Measurements from ENCODE around the gene MRAS.

The MRAS gene

DNA sequence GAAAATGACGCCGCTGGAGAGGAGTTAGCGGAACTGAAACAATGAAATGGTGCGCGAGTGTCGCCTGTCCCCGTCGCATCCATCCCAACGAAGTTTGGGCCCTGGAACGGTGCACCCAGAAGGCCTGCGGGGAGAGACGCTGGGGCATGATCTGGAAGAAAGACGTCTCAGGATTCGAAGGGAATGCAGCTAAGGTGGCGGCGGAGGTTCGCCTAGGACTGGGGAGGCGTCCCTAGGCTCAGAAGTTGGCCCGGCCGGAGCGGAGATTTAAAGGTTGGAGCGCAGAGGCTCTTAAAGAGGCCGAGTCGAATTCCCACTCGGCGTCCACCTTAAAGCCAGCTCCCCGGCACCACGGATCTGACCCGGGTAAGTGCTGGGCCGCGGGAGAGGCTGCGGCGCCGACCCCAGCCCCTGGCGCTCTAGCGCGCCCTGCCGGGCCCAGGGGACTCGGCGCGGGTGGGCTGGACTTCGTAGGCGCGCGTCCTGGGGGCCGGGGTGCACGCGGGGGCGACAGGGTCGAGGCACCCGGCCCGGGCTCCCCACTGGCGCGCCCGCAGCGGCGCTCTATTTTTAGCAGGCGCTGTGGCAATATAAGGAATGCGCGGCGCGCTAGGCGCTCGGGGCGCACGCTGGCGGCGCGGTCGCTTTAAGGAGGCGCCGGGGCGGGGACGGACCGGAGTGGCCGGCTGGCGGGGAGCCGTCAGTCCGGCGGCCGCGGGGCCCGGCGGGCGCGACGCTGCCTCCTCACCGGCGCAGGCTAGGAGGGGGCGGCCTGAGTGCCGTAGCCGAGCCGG, at the start of gene MRAS:
Gene MRAS, plus strand, starts transcription at position 620 of the 794 bp plus-strand sequence. CDS start 24,305 bp downstream, outside the sequence.
- intact Hi-C loops (cut with micrococcal nuclease) = loop anchor here (1.0 to 2.0 kb wide), 3 partner anchors 19 to 63 kb away; no protein-coding TSS in a partner anchor
- H3K4me3 Mint-ChIP-seq = peak within 1 kb of the TSS; percentile 100
- peaks cover 28% of the 10 kb centered on the region for H3K36me3 Mint-ChIP-seq (ENCODE audit: low read depth)
- H3K27me3 Mint-ChIP-seq = peaks cover 7% of the 10 kb centered on the region
- no peaks in the 10 kb centered on the region for H3K9me3 Mint-ChIP-seq
- peaks cover 46% of the 10 kb centered on the region for H3K4me1 Mint-ChIP-seq (ENCODE audit: low read depth)
- H3K27ac Mint-ChIP-seq = peak within 1 kb of the TSS; percentile 99

DNA sequence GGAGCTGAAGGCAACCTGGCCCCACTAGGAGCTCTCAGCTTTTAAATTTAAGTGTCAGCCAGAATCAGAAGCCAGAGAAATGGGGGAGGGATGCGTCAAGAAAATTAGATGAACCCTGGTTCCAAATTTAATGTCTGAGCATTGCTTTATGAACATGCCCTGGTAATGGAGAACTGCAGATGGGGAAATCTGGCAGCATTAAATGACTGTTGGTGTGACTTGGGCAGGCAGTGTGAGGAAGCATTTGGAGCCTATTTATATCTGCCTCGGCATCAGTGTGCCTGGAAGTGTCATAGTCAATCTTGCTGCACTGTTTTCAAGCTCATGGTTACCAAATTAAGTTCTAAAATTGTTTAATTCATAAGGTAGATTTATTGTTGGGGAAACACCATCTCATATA, 47.7 kb upstream of the MRAS start:
- Mint-ChIP-seq H3K27ac (no peak overlapping the region), H3K9me3 (no peaks in the 10 kb centered on the region), H3K4me3 (no peak overlapping the region), H3K36me3 (ENCODE audit: low read depth) (peaks cover 38% of the 10 kb centered on the region), H3K27me3 (no peaks in the 10 kb centered on the region), H3K4me1 (ENCODE audit: low read depth) (peaks cover 6% of the 10 kb centered on the region)
- intact Hi-C loops (cut with micrococcal nuclease) = no loop called here

DNA sequence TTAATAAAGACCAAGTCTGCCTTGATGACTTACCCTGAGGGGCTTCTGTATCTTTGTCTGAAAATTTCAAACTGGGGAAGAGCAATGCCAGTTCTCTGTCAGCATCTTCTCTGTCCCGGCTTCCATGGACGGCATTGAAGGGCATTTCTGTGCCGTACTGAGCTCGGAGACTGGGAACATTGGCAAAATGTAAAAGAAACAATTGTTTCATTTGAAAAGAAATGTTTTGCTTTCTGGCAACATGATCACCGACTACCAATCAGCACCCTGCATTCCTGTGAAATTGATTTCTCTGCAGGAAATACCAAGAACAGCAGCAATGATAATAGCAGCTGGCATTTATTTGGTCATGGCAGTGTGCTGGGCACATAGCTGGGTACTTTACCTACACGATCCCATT, 44.9 kb upstream of the MRAS start:
- no peak overlapping the region for H3K4me3 Mint-ChIP-seq
- no peak overlapping the region for H3K27ac Mint-ChIP-seq
- H3K27me3 Mint-ChIP-seq = peaks cover 6% of the 10 kb centered on the region
- intact Hi-C loops (cut with micrococcal nuclease) = no loop called here
- peaks cover 20% of the 10 kb centered on the region for H3K9me3 Mint-ChIP-seq
- peaks cover 9% of the 10 kb centered on the region for H3K4me1 Mint-ChIP-seq (ENCODE audit: low read depth)
- peaks cover 14% of the 10 kb centered on the region for H3K36me3 Mint-ChIP-seq (ENCODE audit: low read depth)

DNA sequence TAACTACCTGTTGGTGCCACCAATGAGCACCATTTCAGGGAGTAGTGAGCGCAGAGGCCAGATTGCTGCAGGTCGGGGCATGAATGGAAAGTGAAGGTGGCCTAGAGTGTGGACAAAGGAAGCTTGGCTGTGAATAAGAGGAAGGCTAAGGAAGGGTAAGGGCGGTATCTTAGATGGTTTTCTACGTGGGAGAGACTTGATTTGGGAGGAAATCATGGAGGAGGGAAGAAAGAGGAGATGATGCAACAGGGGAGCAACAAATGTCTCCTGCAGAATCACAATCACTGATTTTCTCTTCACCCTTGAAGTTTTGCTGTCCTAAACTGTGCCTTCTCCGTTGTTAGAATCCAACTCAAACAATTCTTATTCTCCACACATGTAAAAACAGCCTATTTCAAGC, 40.5 kb upstream of the MRAS start:
- Mint-ChIP-seq H3K4me1 (ENCODE audit: low read depth) (peaks cover 9% of the 10 kb centered on the region), H3K9me3 (peaks cover 35% of the 10 kb centered on the region), H3K27me3 (peaks cover 27% of the 10 kb centered on the region), H3K27ac (no peak overlapping the region), H3K4me3 (no peak overlapping the region), H3K36me3 (ENCODE audit: low read depth) (no peaks in the 10 kb centered on the region)
- intact Hi-C loops (cut with micrococcal nuclease) = no loop called here

GRCh38 chr3:138308783-138309182, 39.6 kb upstream of the MRAS start:
- Mint-ChIP-seq H3K4me3 (no peak overlapping the region), H3K27me3 (peaks cover 32% of the 10 kb centered on the region), H3K9me3 (peaks cover 35% of the 10 kb centered on the region), H3K36me3 (ENCODE audit: low read depth) (no peaks in the 10 kb centered on the region), H3K4me1 (ENCODE audit: low read depth) (peaks cover 9% of the 10 kb centered on the region), H3K27ac (no peak overlapping the region)
- intact Hi-C loops (cut with micrococcal nuclease) = no loop called here

DNA sequence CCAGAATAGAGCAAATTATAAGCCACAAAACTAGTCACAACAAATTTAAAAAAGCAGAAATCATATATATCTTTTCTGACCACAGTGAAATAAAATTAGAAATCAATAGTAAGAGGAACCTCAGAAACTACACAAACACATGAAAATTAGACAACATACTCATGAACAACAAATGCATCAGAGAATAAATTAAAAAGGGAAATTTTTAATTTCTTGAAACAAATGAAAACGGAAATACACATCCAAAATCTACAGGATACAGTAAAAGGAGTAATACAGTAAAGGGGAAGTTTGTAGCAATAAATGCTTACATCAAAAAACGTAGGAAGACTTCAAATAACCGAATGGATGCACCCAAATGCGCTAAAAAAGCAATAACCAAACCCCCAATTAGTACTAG, 37.9 kb upstream of the MRAS start:
- Mint-ChIP-seq H3K27me3 (peaks cover 34% of the 10 kb centered on the region), H3K9me3 (peaks cover 35% of the 10 kb centered on the region), H3K36me3 (ENCODE audit: low read depth) (no peaks in the 10 kb centered on the region), H3K4me3 (no peak overlapping the region), H3K4me1 (ENCODE audit: low read depth) (peaks cover 4% of the 10 kb centered on the region), H3K27ac (no peak overlapping the region)
- intact Hi-C loops (cut with micrococcal nuclease) = no loop called here

GRCh38 chr3:138314751-138315150, 33.6 kb upstream of the MRAS start:
- H3K9me3 Mint-ChIP-seq = peaks cover 13% of the 10 kb centered on the region
- H3K36me3 Mint-ChIP-seq (ENCODE audit: low read depth) = no peaks in the 10 kb centered on the region
- H3K27me3 Mint-ChIP-seq = peaks cover 28% of the 10 kb centered on the region
- intact Hi-C loops (cut with micrococcal nuclease) = no loop called here
- no peak overlapping the region for H3K27ac Mint-ChIP-seq
- no peak overlapping the region for H3K4me3 Mint-ChIP-seq
- H3K4me1 Mint-ChIP-seq (ENCODE audit: low read depth) = no peaks in the 10 kb centered on the region

- no peaks in the 10 kb centered on the region for H3K36me3 Mint-ChIP-seq (ENCODE audit: low read depth)
- no peaks in the 10 kb centered on the region for H3K9me3 Mint-ChIP-seq
- H3K4me1 Mint-ChIP-seq (ENCODE audit: low read depth) = peaks cover 14% of the 10 kb centered on the region
- peaks cover 17% of the 10 kb centered on the region for H3K27me3 Mint-ChIP-seq
- no peak overlapping the region for H3K4me3 Mint-ChIP-seq
- no peak overlapping the region for H3K27ac Mint-ChIP-seq
- intact Hi-C loops (cut with micrococcal nuclease) = no loop called here
Observed at GRCh38 chr3:138317687-138318086, 30.7 kb upstream of the MRAS start.

GRCh38 chr3:138323971-138324370, 24.4 kb upstream of the MRAS start:
- Mint-ChIP-seq H3K36me3 (ENCODE audit: low read depth) (no peaks in the 10 kb centered on the region), H3K4me3 (no peak overlapping the region), H3K4me1 (ENCODE audit: low read depth) (peaks cover 30% of the 10 kb centered on the region), H3K27me3 (peaks cover 15% of the 10 kb centered on the region), H3K27ac (no peak overlapping the region), H3K9me3 (no peaks in the 10 kb centered on the region)
- intact Hi-C loops (cut with micrococcal nuclease) = loop anchor here (10.0 kb wide), 1 partner anchor 611 kb away; no protein-coding TSS in a partner anchor

DNA sequence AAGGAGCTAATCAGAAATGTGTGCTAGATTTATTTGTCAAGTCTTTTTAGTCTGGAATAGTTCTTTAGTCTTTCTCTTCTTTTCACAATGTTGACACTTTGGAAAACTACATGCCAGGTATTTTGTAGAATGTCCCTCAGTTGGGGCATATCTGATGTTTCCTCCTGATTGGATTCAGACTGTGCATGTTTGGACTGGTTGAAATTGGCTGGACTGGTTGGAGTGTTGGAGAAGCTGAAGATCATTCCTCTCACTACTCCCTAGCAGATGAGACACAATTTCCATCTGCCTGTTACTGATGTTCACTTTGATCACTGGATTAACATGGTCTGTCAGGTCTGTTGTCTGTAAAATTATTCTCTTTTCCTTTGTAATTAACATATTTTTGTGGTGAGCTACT, 22.4 kb upstream of the MRAS start:
- Mint-ChIP-seq H3K27me3 (peaks cover 25% of the 10 kb centered on the region), H3K4me1 (ENCODE audit: low read depth) (peaks cover 41% of the 10 kb centered on the region)
- intact Hi-C loops (cut with micrococcal nuclease) = loop anchor here (10.0 kb wide), 1 partner anchor 609 kb away; no protein-coding TSS in a partner anchor

DNA sequence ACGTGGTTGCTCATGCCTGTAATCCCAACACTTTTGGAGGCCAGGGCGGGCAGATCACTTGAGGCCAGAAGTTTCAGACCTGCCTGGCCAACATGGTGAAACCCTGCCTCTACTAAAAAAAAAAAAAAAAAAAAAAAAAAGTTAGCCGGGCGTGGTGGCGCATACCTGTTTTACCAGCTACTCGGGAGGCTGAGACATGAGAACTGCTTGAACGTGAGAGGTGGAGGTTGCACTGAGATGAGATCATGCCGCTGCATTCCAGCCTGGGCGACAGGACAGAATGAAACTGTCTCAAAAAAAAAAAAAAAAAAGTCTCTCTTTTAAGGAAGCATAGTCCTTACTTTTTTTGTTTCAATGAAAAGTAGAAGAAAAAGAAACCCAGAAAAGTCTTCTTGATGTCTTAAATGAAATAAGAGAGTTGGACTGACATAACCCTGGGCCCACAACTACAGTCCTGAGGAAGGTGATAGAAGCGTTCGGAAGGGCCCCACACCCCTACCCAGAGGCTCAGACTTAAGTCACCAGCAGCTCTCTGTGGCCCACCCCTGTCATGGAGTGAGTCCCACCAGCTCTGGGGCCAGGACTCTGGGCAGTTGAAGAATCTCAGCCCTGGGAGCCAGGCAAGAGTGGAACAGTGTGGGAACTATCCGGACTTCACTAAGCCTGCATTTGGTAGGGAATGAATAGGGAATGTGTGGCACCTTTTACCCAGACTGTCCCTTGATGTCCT, 21.3 kb upstream of the MRAS start:
- no peaks in the 10 kb centered on the region for H3K9me3 Mint-ChIP-seq
- intact Hi-C loops (cut with micrococcal nuclease) = loop anchor here (10.0 kb wide), 1 partner anchor 608 kb away; no protein-coding TSS in a partner anchor
- H3K4me3 Mint-ChIP-seq = no peak overlapping the region
- H3K27ac Mint-ChIP-seq = no peak overlapping the region
- H3K36me3 Mint-ChIP-seq (ENCODE audit: low read depth) = no peaks in the 10 kb centered on the region
- H3K27me3 Mint-ChIP-seq = peaks cover 25% of the 10 kb centered on the region
- peaks cover 33% of the 10 kb centered on the region for H3K4me1 Mint-ChIP-seq (ENCODE audit: low read depth)

More for the DNA sequence above, 22.4 kb upstream of the MRAS start:
- Mint-ChIP-seq H3K27ac (no peak overlapping the region), H3K4me3 (no peak overlapping the region), H3K36me3 (ENCODE audit: low read depth) (no peaks in the 10 kb centered on the region), H3K9me3 (no peaks in the 10 kb centered on the region)

GRCh38 chr3:138327831-138328230, 20.5 kb upstream of the MRAS start:
- H3K27me3 Mint-ChIP-seq = peaks cover 26% of the 10 kb centered on the region
- H3K4me1 Mint-ChIP-seq (ENCODE audit: low read depth) = peaks cover 27% of the 10 kb centered on the region
- no peak overlapping the region for H3K27ac Mint-ChIP-seq
- no peaks in the 10 kb centered on the region for H3K36me3 Mint-ChIP-seq (ENCODE audit: low read depth)
- no peak overlapping the region for H3K4me3 Mint-ChIP-seq
- intact Hi-C loops (cut with micrococcal nuclease) = loop anchor here (10.0 kb wide), 1 partner anchor 607 kb away; no protein-coding TSS in a partner anchor
- H3K9me3 Mint-ChIP-seq = no peaks in the 10 kb centered on the region

DNA sequence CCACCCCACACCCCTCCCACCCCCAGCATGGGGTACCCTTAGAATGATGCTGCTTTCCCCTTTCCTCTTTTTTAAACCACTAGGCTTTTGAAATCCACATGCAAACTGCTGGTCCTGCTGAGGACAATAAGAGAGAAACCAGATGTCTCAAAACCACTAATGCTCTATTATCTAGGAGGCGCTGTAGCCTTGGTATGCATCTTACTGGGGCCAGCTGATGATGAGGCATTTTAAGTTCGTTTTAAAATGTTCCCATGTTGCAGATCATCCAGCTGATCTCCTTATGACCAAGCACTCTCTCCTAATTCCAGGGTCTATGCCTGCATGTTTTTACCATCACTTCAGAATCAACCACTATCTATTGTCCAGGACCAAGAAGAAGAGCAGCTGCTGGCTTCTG, 20.0 kb upstream of the MRAS start:
- Mint-ChIP-seq H3K36me3 (ENCODE audit: low read depth) (no peaks in the 10 kb centered on the region), H3K27ac (no peak overlapping the region), H3K27me3 (peaks cover 29% of the 10 kb centered on the region), H3K4me3 (no peak overlapping the region), H3K9me3 (no peaks in the 10 kb centered on the region), H3K4me1 (ENCODE audit: low read depth) (peaks cover 22% of the 10 kb centered on the region)
- intact Hi-C loops (cut with micrococcal nuclease) = loop anchor here (10.0 kb wide), 1 partner anchor 606 kb away; no protein-coding TSS in a partner anchor
